Aorta (tissue), 5 donors: Measurements from ENCODE around the gene CCL4L2. TPM values are rescaled to one million over a fixed set of nuclear protein-coding genes. Genes with fewer than 3 reads are reported as not detected.
"Not testable (repeated sequence)": the region's sequence is repeated elsewhere in the genome, so short reads cannot be mapped to it uniquely, and the experiment has no call there.

Experiments
- ATAC-seq: fragments of 200-7000 bp; cut with Tn5 transposase; one replicate; pipeline ENCODE4 v1.9.1; 2022; ENCODE audit warnings: moderate library complexity; ENCODE audit not compliant: low FRiP score
- DNase-seq, 2 donors: peaks; one replicate each; pipeline ENCODE4 v3.0.0-alpha.2; 2020
- H3K27ac ChIP-seq, 2 donors: one replicate each; pipeline ENCODE4 v1.5.1; 2013; ENCODE audit warnings: low read length in 2 of 2, mild to moderate bottlenecking in 2 of 2, moderate library complexity in 2 of 2, control low read depth in 1 of 2, inconsistent platforms in 1 of 2, low read depth in 1 of 2
- H3K27me3 ChIP-seq, 2 donors: one replicate each; pipeline ENCODE4 v1.6.1; 2013; ENCODE audit warnings: control low read depth in 1 of 2, low read length in 1 of 2, mild to moderate bottlenecking in 1 of 2, moderate library complexity in 1 of 2; ENCODE audit not compliant: insufficient read depth in 2 of 2, control insufficient read depth in 1 of 2
- H3K36me3 ChIP-seq, 2 donors: one replicate each; pipeline ENCODE4 v1.6.1; 2013; ENCODE audit warnings: control low read depth in 1 of 2, low read length in 1 of 2, mild to moderate bottlenecking in 1 of 2; ENCODE audit not compliant: insufficient read depth in 2 of 2, control insufficient read depth in 1 of 2
- H3K4me1 ChIP-seq, 2 donors: one replicate each; pipeline ENCODE4 v1.6.1; 2013; ENCODE audit warnings: low read length in 2 of 2, control low read depth in 1 of 2, mild to moderate bottlenecking in 1 of 2, moderate library complexity in 1 of 2; ENCODE audit not compliant: insufficient read depth in 2 of 2, control insufficient read depth in 1 of 2
- H3K4me3 ChIP-seq, 2 donors: one replicate each; pipeline ENCODE4 v1.5.1; 2013; ENCODE audit warnings: low read length in 2 of 2, control low read depth in 1 of 2, mild to moderate bottlenecking in 1 of 2
- H3K9me3 ChIP-seq: one replicate; pipeline ENCODE4 v1.6.1; 2013; ENCODE audit warnings: mild to moderate bottlenecking, low read length; ENCODE audit not compliant: control insufficient read depth
- WGBS, 2 donors: extraction: QIAGEN DNeasy Blood & Tissue Kit; methylation state at CpG; one replicate each; pipeline ENCODE4 v1.1.7; 2013; 5-methylcytosine and 5-hydroxymethylcytosine counted together
- intact Hi-C, 2 donors: fragments of 100-400 bp; cut with DNase I; formaldehyde crosslinking; loops; one replicate each; pipeline versions ENCODE4 v1.14.2 to v1.15.0; 2022
- polyA plus RNA-seq, 2 donors: library from polyadenylated mRNA; stranded (reverse); fragments of 200-250 nt; gene quantifications; one replicate each; pipeline ENCODE4 v1.2.3, GENCODE V29; 2013
- total RNA-seq, 2 donors: library from RNA; stranded (reverse); fragmentation: NEBNext Ultra II Directional; extraction: Animal tissue kit (Norgen Biotek cat#: 25700); gene quantifications; one replicate each; pipeline ENCODE4 v1.2.1, GENCODE V29; 2021
- donor health status: healthy with polysubstance abuse.
- donor health status: Bipolar disorder and iron deficiency.
- donor health status: DM: no; HTN: no; CAD: no.
- donor health status: DM: no; HTN: no; CAD: no.
- donor health status: DM: yes; HTN: yes; CAD: no.

CCL4L2 gene
- total and polyA plus RNA-seq, 4 donors = 0.41 to 4.5 (median 1.2) TPM

GRCh38 chr17:36213695-36214094 is 2.8 kb downstream of the CCL4L2 start:
- no peaks in the 10 kb centered on the region for H3K36me3 ChIP-seq
- ATAC-seq (no peak), DNase-seq (no peak)
- no peaks in the 10 kb centered on the region for H3K4me1 ChIP-seq
- intact Hi-C loops = no loop called here
- no peaks in the 10 kb centered on the region for H3K9me3 ChIP-seq
- H3K27ac ChIP-seq = no peak overlapping the region
- H3K27me3 ChIP-seq = no peaks in the 10 kb centered on the region
- WGBS, 2 donors = 67 to 72% methylated on average over 3 of the region's 3 CpGs
- H3K4me3 ChIP-seq = no peak overlapping the region

DNA sequence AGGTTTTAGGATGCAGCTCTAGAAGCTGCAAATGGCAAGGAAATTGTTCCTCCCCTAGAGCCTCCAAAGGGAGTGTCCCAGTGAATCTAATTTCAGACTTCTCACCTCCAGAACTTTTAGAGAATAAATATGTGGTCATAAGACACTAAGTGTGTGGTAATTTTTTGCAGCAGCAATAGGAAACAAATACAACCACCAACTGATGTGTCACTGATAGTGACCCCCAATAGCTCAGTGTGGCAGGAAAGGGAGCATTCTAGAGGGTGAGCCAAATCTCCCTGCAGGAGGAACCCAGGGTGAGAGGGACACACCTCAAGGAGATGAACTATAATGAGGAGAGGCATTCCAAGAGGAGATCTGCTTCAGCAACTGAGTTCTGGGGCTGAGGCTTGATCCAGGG is 4.1 kb downstream of the CCL4L2 start:
- intact Hi-C loops = no loop called here
- DNase-seq (no peak), ATAC-seq (no peak)
- Histone ChIP-seq H3K36me3 (no peaks in the 10 kb centered on the region), H3K27me3 (no peaks in the 10 kb centered on the region), H3K4me3 (no peak overlapping the region), H3K9me3 (no peaks in the 10 kb centered on the region), H3K27ac (no peak overlapping the region), H3K4me1 (no peaks in the 10 kb centered on the region)

- ATAC-seq, H3K4me3 ChIP-seq, DNase-seq, intact Hi-C loops, H3K4me1 ChIP-seq, H3K9me3 ChIP-seq, H3K27ac ChIP-seq, H3K36me3 ChIP-seq, H3K27me3 ChIP-seq: not testable (repeated sequence)
- WGBS, 2 donors = 81 to 90% methylated on average over 7 of the region's 7 CpGs
These were observed 4.8 kb downstream of the CCL4L2 start for GRCh38 chr17:36215406-36216308.

DNA sequence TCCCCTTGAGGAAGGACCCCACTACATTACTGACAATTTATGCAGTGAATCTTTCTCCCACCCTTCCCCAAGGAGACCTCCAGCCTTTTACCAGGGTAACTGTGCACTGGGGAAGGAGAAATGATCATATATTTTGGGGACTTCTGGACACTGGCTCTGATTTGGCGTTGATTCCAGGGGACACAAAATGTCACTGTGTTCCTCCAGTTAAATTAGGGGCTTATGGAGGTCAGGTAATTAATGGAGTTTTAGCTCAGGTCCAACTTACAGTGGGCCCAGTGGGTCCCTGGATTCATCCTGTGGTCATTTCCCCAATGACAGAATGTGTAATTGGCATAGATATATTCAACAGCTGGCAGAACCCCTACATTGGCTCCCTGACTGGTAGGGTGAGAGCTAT is 8.7 kb downstream of the CCL4L2 start:
- DNase-seq, ATAC-seq, H3K4me3 ChIP-seq, H3K27me3 ChIP-seq, H3K36me3 ChIP-seq, intact Hi-C loops, H3K4me1 ChIP-seq, H3K27ac ChIP-seq, H3K9me3 ChIP-seq: not testable (repeated sequence)
- WGBS, 2 donors = 93 to 96% methylated on average over 1 of the region's 1 CpG

DNA sequence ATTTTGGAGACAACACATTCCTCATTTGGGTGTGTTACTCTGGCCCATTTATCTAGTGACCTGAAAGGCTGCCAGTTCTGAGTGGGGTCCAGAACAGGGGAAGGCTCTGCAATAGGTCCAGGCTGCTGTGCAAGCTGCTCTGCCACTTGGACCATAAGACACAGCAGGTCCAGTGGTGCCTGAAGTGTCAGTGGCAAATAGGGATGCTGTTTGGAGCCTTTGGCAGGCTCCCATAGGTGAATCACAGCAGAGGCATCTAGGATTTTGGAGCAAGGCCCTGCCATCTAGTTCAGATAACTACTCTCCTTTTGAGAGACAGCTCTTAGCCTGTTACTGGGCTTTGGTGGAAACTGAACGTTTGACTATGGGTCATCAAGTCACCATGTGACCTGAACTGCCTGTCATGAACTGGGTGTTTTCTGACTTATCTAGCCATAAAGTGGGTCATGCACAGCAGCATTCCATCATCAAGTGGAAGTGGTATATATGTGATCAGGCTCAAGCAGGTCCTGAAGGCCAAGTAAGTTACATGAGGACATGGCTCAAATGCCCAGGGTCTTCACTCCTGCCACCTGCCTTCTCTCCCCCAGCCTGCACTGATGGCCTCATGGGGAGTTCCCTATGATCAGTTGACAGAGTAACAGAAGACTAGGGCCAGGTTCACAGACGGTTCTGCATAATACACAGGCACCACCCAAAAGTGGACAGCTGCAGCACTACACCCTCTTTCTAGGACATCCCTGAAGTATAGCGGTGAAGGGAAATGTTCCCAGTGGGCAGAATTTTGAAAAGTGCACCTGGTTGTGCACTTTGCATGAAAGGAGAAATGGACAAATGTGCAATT is 10.1 kb downstream of the CCL4L2 start:
- ATAC-seq, DNase-seq, H3K9me3 ChIP-seq, H3K27me3 ChIP-seq, intact Hi-C loops, H3K4me1 ChIP-seq, H3K4me3 ChIP-seq, H3K27ac ChIP-seq, H3K36me3 ChIP-seq: not testable (repeated sequence)
- WGBS, 2 donors = 64 to 75% methylated on average over 3 of the region's 3 CpGs

GRCh38 chr17:36221581-36222100 is 10.8 kb downstream of the CCL4L2 start:
- intact Hi-C loops, H3K4me3 ChIP-seq, ATAC-seq, H3K27ac ChIP-seq, H3K27me3 ChIP-seq, H3K36me3 ChIP-seq, H3K4me1 ChIP-seq, DNase-seq, H3K9me3 ChIP-seq: not testable (repeated sequence)
- 87 to 90% methylated on average over 4 of the region's 4 CpGs for WGBS, 2 donors

- WGBS, 2 donors = 89 to 91% methylated on average over 11 to 12 of the region's 12 CpGs
- intact Hi-C loops, H3K27ac ChIP-seq, H3K9me3 ChIP-seq, H3K36me3 ChIP-seq, H3K27me3 ChIP-seq, DNase-seq, H3K4me1 ChIP-seq, H3K4me3 ChIP-seq, ATAC-seq: not testable (repeated sequence)
These were observed 12.1 kb downstream of the CCL4L2 start for GRCh38 chr17:36222967-36223366.

DNA sequence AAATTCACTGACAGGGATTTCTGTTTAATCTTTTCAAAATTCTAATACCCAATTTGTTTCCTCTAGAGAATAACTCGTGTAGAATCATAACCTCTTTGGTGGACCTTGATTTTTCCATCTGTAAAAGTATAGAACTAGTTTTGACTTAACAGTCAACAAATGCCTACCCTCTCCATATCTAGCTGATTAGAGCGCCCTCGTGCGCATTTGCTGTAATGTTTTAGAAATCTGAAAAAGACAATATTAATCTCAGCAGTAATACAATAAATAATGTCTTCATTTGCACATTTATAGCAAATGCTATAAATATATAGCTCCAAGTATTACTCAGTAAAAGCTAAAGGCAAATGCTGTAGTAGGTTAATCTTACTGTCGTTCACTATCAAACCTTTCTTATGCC is 18.8 kb downstream of the CCL4L2 start:
- H3K36me3 ChIP-seq, H3K4me3 ChIP-seq, H3K27ac ChIP-seq, H3K27me3 ChIP-seq, H3K9me3 ChIP-seq, ATAC-seq, intact Hi-C loops, H3K4me1 ChIP-seq: not testable (repeated sequence)
- 45 to 49% methylated on average over 4 of the region's 5 CpGs for WGBS, 2 donors
- peak in 1 of 2 donors; percentile 50 for DNase-seq
